CD4-positive, alpha-beta T cell treated with Interferon gamma for 1 hour (primary cell): Measurements from ENCODE around the gene HIKESHI.

Source experiments
- DNase-seq: peaks from one replicate; pipeline ENCODE4 v3.0.0-alpha.2; 2020

Gene HIKESHI

GRCh38 chr11:86380295-86381059, 78.4 kb downstream of the HIKESHI start:
- no peak for DNase-seq

GRCh38 chr11:86383041-86383955, 81.3 kb downstream of the HIKESHI start:
- DNase-seq = no peak

GRCh38 chr11:86386283-86386682, 84.2 kb downstream of the HIKESHI start:
- no peak for DNase-seq

GRCh38 chr11:86386746-86387145, 84.7 kb downstream of the HIKESHI start:
- DNase-seq = no peak

GRCh38 chr11:86388198-86388597, 86.2 kb downstream of the HIKESHI start:
- DNase-seq = no peak

- no peak for DNase-seq
Observed at GRCh38 chr11:86390487-86390886, 88.4 kb downstream of the HIKESHI start.

GRCh38 chr11:86395061-86395551, 93.1 kb downstream of the HIKESHI start:
- no peak for DNase-seq
